Measurements from ENCODE around the gene PSME2. TPM values are rescaled to one million over a fixed set of nuclear protein-coding genes. Genes with fewer than 3 reads are reported as not detected.
"Not testable (repeated sequence)": the region's sequence is repeated elsewhere in the genome, so short reads cannot be mapped to it uniquely, and the experiment has no call there.

PSME2 gene
- total and polyA plus RNA-seq, 12 donors = 107 to 752 (median 243) TPM

DNA sequence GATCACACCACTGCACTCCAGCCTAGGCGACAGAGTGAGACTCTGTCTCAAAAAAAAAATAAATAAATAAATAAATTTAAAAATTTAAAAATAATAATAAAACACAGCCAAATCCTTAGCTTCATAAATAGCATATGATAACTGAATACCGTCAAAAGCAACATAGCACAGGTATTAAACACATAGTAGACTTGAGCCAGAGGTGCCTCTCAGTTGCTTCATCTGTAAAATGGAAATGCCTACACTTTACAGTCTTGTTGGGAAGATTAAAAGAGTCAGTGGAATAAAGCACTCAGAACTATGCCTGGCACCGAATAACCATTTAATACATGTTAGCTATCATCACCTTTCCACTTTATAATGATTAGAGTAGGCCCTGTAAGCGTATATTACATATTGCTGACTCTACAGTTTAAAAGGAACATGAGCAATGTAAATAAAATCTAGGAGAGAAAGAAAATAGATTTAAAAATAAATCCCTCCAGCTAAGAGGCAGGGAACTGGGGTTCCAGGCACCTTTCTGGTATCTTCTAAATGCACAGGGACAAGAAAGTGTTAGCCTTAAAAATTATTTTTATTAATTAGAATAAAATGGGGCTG lies 39.6 kb downstream of the PSME2 start:
- Histone ChIP-seq H3K4me1 (replicated peaks in 1 of 2) (peaks cover 0 to 20% of the 10 kb centered on the region in 2 donors), H3K27me3 (no peaks in the 10 kb centered on the region), H3K27ac (no peak overlapping the region), H3K4me3 (no peak overlapping the region), H3K9me3 (replicated peaks in 1 of 3) (no peaks in the 10 kb centered on the region), H3K36me3 (replicated peaks in 1 of 2) (no peaks in the 10 kb centered on the region)
- no peak for DNase-seq
- 91 to 94% (median 92%) methylated on average over 4 of the region's 4 CpGs for WGBS, 4 donors
- TF ChIP-seq POLR2A (IDR thresholded peaks at IDR 0.05) = no peak
- no peak for TF ChIP-seq CTCF (IDR thresholded peaks at IDR 0.05)
- intact Hi-C loops (cut with DNase I) = no loop called here

GRCh38 chr14:24105609-24106239 lies 40.7 kb downstream of the PSME2 start:
- H3K4me3 ChIP-seq; H3K9me3 ChIP-seq (replicated peaks in 1 of 3); DNase-seq; H3K27me3 ChIP-seq; intact Hi-C loops (cut with DNase I); H3K27ac ChIP-seq; H3K36me3 ChIP-seq (replicated peaks in 1 of 2): not testable (repeated sequence)
- WGBS, 4 donors = 93 to 96% (median 95%) methylated on average over 8 of the region's 8 CpGs
- peaks cover 0 to 20% of the 10 kb centered on the region in 2 donors for H3K4me1 ChIP-seq (replicated peaks in 1 of 2)

GRCh38 chr14:24103451-24103850 lies 43.0 kb downstream of the PSME2 start:
- DNase-seq = no peak
- Histone ChIP-seq H3K27me3 (no peaks in the 10 kb centered on the region), H3K9me3 (replicated peaks in 1 of 3) (no peaks in the 10 kb centered on the region), H3K4me3 (no peak overlapping the region), H3K36me3 (replicated peaks in 1 of 2) (peaks cover 0 to 4% of the 10 kb centered on the region in 2 donors), H3K27ac (no peak overlapping the region), H3K4me1 (replicated peaks in 1 of 2) (peaks cover 0 to 12% of the 10 kb centered on the region in 2 donors)
- WGBS, 4 donors = 84 to 92% (median 86%) methylated on average over 7 to 13 of the region's 13 CpGs
- no peak for TF ChIP-seq CTCF (IDR thresholded peaks at IDR 0.05)
- no peak for TF ChIP-seq POLR2A (IDR thresholded peaks at IDR 0.05)
- intact Hi-C loops (cut with DNase I) = no loop called here

DNA sequence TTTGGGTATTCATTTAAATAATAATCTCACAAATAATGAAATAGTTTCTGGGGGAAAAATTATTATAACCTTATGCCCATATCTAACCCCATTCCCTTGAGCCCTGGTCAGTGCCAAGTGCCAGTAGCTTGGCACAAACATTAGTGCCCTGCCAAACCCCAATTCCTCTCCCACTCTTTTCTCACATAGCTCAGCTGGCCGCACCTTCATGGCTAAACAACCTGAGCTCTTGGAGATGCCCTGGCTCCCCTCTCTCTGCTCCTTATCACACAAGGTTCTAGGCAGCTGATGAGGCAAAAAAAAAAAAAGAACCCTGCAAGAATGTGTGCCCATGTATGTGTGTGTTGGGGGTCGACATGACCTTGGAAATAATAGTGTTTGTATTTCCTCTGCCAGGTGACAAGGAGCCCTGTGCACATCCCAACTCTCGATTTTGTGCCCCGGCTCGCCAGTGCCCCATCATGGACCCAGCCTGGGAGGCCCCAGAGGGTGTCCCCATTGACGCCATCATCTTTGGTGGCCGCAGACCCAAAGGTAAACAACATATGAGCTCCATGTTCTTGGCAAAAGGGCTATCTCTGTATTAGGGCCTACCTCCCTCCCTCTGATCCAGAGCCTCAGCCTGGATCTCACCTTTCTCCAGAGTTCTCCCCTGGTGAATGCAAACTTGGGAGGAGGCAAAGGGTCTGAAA lies 43.9 kb downstream of the PSME2 start:
- Histone ChIP-seq H3K4me3 (no peak overlapping the region), H3K4me1 (replicated peaks in 1 of 2) (peaks cover 0 to 8% of the 10 kb centered on the region in 2 donors), H3K27me3 (no peaks in the 10 kb centered on the region), H3K36me3 (replicated peaks in 1 of 2) (peaks cover 0 to 11% of the 10 kb centered on the region in 2 donors), H3K27ac (no peak overlapping the region), H3K9me3 (replicated peaks in 1 of 3) (no peaks in the 10 kb centered on the region)
- DNase-seq = no peak
- TF ChIP-seq POLR2A (IDR thresholded peaks at IDR 0.05) (no peak), CTCF (IDR thresholded peaks at IDR 0.05) (no peak)
- WGBS, 4 donors = 85 to 92% (median 89%) methylated on average over 4 to 7 of the region's 7 CpGs
- intact Hi-C loops (cut with DNase I) = no loop called here
